ENCODE data around the gene GABARAPL2.

The GABARAPL2 gene

GRCh38 chr16:75550211-75550662, 15.9 kb upstream of the GABARAPL2 start (continued):
- TF ChIP-seq, protein P1, sequence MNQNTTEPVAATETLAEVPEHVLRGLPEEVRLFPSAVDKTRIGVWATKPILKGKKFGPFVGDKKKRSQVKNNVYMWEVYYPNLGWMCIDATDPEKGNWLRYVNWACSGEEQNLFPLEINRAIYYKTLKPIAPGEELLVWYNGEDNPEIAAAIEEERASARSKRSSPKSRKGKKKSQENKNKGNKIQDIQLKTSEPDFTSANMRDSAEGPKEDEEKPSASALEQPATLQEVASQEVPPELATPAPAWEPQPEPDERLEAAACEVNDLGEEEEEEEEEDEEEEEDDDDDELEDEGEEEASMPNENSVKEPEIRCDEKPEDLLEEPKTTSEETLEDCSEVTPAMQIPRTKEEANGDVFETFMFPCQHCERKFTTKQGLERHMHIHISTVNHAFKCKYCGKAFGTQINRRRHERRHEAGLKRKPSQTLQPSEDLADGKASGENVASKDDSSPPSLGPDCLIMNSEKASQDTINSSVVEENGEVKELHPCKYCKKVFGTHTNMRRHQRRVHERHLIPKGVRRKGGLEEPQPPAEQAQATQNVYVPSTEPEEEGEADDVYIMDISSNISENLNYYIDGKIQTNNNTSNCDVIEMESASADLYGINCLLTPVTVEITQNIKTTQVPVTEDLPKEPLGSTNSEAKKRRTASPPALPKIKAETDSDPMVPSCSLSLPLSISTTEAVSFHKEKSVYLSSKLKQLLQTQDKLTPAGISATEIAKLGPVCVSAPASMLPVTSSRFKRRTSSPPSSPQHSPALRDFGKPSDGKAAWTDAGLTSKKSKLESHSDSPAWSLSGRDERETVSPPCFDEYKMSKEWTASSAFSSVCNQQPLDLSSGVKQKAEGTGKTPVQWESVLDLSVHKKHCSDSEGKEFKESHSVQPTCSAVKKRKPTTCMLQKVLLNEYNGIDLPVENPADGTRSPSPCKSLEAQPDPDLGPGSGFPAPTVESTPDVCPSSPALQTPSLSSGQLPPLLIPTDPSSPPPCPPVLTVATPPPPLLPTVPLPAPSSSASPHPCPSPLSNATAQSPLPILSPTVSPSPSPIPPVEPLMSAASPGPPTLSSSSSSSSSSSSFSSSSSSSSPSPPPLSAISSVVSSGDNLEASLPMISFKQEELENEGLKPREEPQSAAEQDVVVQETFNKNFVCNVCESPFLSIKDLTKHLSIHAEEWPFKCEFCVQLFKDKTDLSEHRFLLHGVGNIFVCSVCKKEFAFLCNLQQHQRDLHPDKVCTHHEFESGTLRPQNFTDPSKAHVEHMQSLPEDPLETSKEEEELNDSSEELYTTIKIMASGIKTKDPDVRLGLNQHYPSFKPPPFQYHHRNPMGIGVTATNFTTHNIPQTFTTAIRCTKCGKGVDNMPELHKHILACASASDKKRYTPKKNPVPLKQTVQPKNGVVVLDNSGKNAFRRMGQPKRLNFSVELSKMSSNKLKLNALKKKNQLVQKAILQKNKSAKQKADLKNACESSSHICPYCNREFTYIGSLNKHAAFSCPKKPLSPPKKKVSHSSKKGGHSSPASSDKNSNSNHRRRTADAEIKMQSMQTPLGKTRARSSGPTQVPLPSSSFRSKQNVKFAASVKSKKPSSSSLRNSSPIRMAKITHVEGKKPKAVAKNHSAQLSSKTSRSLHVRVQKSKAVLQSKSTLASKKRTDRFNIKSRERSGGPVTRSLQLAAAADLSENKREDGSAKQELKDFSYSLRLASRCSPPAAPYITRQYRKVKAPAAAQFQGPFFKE (tag by site-specific recombination; IDR thresholded peaks at IDR 0.05; ENCODE audit: borderline replicate concordance) = no peak
- TF ChIP-seq ZNF362 (tag by site-specific recombination; IDR thresholded peaks at IDR 0.05) (no peak), ZNF214 (tag by site-specific recombination; IDR thresholded peaks at IDR 0.05; ENCODE audit: borderline replicate concordance) (no peak), ZNF121 (tag by site-specific recombination; IDR thresholded peaks at IDR 0.05) (no peak), ZNF610 (tag by site-specific recombination; IDR thresholded peaks at IDR 0.05; ENCODE audit: borderline replicate concordance) (no peak), ZNF174 (tag by site-specific recombination; IDR thresholded peaks at IDR 0.05) (no peak), ZNF132 (tag by site-specific recombination; IDR thresholded peaks at IDR 0.05; ENCODE audit: borderline replicate concordance) (no peak), REPIN1 (tag by site-specific recombination; IDR thresholded peaks at IDR 0.05; ENCODE audit: low read depth) (no peak), ZNF140 (tag by site-specific recombination; IDR thresholded peaks at IDR 0.05) (no peak), ZNF138 (tag by site-specific recombination; IDR thresholded peaks at IDR 0.05; ENCODE audit: borderline replicate concordance) (no peak), ZNF16 (tag by site-specific recombination; IDR thresholded peaks at IDR 0.05; ENCODE audit: low read depth) (no peak), GLI2 (tag by site-specific recombination; IDR thresholded peaks at IDR 0.05; ENCODE audit: borderline replicate concordance, low read depth) (no peak), ZNF292 (tag by site-specific recombination; IDR thresholded peaks at IDR 0.05; ENCODE audit: borderline replicate concordance, low read depth) (no peak), ZIC2 (tag by site-specific recombination; IDR thresholded peaks at IDR 0.05) (peak; percentile 57), ZFP41 (tag by site-specific recombination; IDR thresholded peaks at IDR 0.05; ENCODE audit: borderline replicate concordance) (no peak), ZBTB20 (tag by site-specific recombination; IDR thresholded peaks at IDR 0.05) (no peak), ZNF501 (tag by site-specific recombination; IDR thresholded peaks at IDR 0.05) (no peak), ZBTB8A (tag by site-specific recombination; IDR thresholded peaks at IDR 0.05) (no peak), ZNF529 (tag by site-specific recombination; IDR thresholded peaks at IDR 0.05; ENCODE audit: insufficient replicate concordance) (no peak), ZBTB49 (tag by site-specific recombination; IDR thresholded peaks at IDR 0.05; ENCODE audit: low read depth) (no peak), ZNF791 (tag by site-specific recombination; IDR thresholded peaks at IDR 0.05) (no peak), ZNF660 (tag by site-specific recombination; IDR thresholded peaks at IDR 0.05) (peak; percentile 69; the same call in 1 of the 2 replicates), ZFP3 (tag by site-specific recombination; IDR thresholded peaks at IDR 0.05; ENCODE audit: low read depth) (no peak), CTCF (tag by site-specific recombination; IDR thresholded peaks at IDR 0.05) (peak; percentile 26; the same call in 1 of the 2 replicates)
- TF ChIP-seq, protein P2, sequence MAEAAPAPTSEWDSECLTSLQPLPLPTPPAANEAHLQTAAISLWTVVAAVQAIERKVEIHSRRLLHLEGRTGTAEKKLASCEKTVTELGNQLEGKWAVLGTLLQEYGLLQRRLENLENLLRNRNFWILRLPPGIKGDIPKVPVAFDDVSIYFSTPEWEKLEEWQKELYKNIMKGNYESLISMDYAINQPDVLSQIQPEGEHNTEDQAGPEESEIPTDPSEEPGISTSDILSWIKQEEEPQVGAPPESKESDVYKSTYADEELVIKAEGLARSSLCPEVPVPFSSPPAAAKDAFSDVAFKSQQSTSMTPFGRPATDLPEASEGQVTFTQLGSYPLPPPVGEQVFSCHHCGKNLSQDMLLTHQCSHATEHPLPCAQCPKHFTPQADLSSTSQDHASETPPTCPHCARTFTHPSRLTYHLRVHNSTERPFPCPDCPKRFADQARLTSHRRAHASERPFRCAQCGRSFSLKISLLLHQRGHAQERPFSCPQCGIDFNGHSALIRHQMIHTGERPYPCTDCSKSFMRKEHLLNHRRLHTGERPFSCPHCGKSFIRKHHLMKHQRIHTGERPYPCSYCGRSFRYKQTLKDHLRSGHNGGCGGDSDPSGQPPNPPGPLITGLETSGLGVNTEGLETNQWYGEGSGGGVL (tag by site-specific recombination; IDR thresholded peaks at IDR 0.05) = no peak
- TF ChIP-seq, protein P3, sequence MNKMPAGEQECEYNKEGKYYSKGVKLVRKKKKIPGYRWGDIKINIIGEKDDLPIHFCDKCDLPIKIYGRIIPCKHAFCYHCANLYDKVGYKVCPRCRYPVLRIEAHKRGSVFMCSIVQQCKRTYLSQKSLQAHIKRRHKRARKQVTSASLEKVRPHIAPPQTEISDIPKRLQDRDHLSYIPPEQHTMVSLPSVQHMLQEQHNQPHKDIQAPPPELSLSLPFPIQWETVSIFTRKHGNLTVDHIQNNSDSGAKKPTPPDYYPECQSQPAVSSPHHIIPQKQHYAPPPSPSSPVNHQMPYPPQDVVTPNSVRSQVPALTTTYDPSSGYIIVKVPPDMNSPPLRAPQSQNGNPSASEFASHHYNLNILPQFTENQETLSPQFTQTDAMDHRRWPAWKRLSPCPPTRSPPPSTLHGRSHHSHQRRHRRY (tag by site-specific recombination; IDR thresholded peaks at IDR 0.05) = no peak

Measured in HEK293 (cell line).